ENCODE results near the gene FRAS1. TPM values are rescaled to one million over a fixed set of nuclear protein-coding genes. Genes with fewer than 3 reads are reported as not detected.

FRAS1 gene
- total RNA-seq, 1 donor from 2014 or later: 8.8 TPM

GRCh38 chr4:78414116-78414515 is 357.0 kb downstream of the FRAS1 start:
- H3K9me3 ChIP-seq: no peaks in the 10 kb centered on the region
- intact Hi-C loops (cut with DNase I): no loop called here
- no peak overlapping the region for H3K4me3 ChIP-seq
- DNase-seq (ENCODE audit: extremely low spot score in 2 of 2): no peak
- H3K27me3 ChIP-seq: no peaks in the 10 kb centered on the region
- no peaks in the 10 kb centered on the region for H3K4me1 ChIP-seq
- TF ChIP-seq POLR2AphosphoS5 (IDR thresholded peaks at IDR 0.05; ENCODE audit: insufficient read depth in 1 of 2, low read depth in 1 of 2) (no peak), CTCF (IDR thresholded peaks at IDR 0.05) (no peak), POLR2A (IDR thresholded peaks at IDR 0.05) (no peak)
- no peaks in the 10 kb centered on the region for H3K36me3 ChIP-seq
- H3K27ac ChIP-seq: no peak overlapping the region

- Histone ChIP-seq H3K4me3 (no peak overlapping the region), H3K9me3 (no peaks in the 10 kb centered on the region), H3K4me1 (no peaks in the 10 kb centered on the region), H3K36me3 (no peaks in the 10 kb centered on the region), H3K27me3 (no peaks in the 10 kb centered on the region), H3K27ac (no peak overlapping the region)
- no peak for DNase-seq (ENCODE audit: extremely low spot score in 2 of 2)
- TF ChIP-seq CTCF (IDR thresholded peaks at IDR 0.05): no peak
- TF ChIP-seq POLR2A (IDR thresholded peaks at IDR 0.05): no peak
- TF ChIP-seq POLR2AphosphoS5 (IDR thresholded peaks at IDR 0.05; ENCODE audit: insufficient read depth in 1 of 2, low read depth in 1 of 2): no peak
- intact Hi-C loops (cut with DNase I): no loop called here
These were observed 360.5 kb downstream of the FRAS1 start for GRCh38 chr4:78417603-78418002.

DNA sequence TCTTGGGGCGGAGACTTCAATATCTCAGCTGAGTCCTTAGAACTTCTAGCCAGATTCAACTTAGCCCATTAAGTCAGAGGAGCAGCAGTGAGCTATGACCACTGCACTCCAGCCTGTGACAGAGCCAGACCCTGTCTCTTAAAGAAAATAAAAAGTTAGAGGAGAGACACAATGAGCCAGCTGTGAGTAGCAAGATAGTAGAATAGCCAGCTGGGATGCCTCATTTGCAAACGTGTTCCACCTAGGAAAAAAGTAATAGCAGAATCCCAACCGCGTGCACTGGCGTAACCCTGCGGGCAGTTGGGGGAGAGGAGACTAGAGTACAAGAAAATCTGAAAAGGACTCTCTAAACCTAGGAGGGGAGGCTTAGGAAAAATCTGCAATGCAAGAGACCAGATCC is 361.3 kb downstream of the FRAS1 start:
- Histone ChIP-seq H3K4me3 (no peak overlapping the region), H3K9me3 (no peaks in the 10 kb centered on the region), H3K27me3 (no peaks in the 10 kb centered on the region), H3K27ac (no peak overlapping the region), H3K4me1 (no peaks in the 10 kb centered on the region), H3K36me3 (no peaks in the 10 kb centered on the region)
- TF ChIP-seq POLR2AphosphoS5 (IDR thresholded peaks at IDR 0.05; ENCODE audit: insufficient read depth in 1 of 2, low read depth in 1 of 2) (no peak), CTCF (IDR thresholded peaks at IDR 0.05) (no peak), POLR2A (IDR thresholded peaks at IDR 0.05) (no peak)
- intact Hi-C loops (cut with DNase I): no loop called here
- no peak for DNase-seq (ENCODE audit: extremely low spot score in 2 of 2)

DNA sequence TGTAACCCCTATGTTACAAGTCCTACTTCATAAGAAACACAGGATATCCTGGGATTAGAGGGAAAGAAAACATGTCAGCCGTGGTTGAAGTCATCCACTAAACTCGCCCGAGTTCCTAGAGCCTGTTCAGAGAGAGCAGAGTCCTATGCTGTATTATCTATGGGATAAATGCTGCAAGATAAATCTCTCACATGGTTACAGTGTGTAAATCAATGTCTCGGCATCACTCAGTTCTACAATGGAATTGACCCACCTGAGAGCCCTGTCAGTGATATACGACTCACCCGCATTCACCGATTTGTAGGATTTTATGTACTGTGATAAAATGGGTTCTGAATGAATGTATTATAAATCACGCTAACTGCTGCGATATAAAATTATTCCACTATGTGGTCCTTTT is 366.7 kb downstream of the FRAS1 start:
- no peaks in the 10 kb centered on the region for H3K9me3 ChIP-seq
- no peaks in the 10 kb centered on the region for H3K4me1 ChIP-seq
- DNase-seq (ENCODE audit: extremely low spot score in 2 of 2): no peak
- H3K36me3 ChIP-seq: no peaks in the 10 kb centered on the region
- no peak overlapping the region for H3K4me3 ChIP-seq
- TF ChIP-seq CTCF (IDR thresholded peaks at IDR 0.05) (no peak), POLR2AphosphoS5 (IDR thresholded peaks at IDR 0.05; ENCODE audit: insufficient read depth in 1 of 2, low read depth in 1 of 2) (no peak), POLR2A (IDR thresholded peaks at IDR 0.05) (no peak)
- H3K27me3 ChIP-seq: no peaks in the 10 kb centered on the region
- intact Hi-C loops (cut with DNase I): no loop called here
- H3K27ac ChIP-seq: no peak overlapping the region

DNA sequence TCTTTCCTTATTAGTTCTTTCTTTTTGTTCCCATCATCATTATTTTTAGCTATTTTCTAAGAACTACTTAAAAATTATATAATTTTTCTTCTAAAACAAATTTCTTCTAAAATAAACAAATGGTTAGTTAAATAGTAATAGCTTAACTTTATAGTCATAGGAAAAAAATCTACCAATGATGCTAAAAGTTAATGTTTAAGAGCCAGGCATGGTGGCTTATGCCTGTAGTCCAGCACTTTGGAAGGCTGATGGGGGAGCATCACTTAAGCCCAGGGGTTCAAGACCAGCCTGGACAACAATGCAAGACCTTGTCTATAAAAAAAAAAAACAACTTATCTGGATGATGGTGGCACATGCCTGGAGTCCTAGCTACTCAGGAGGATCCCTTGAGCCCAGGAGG is 367.3 kb downstream of the FRAS1 start:
- TF ChIP-seq POLR2AphosphoS5 (IDR thresholded peaks at IDR 0.05; ENCODE audit: insufficient read depth in 1 of 2, low read depth in 1 of 2) (no peak), POLR2A (IDR thresholded peaks at IDR 0.05) (no peak), CTCF (IDR thresholded peaks at IDR 0.05) (no peak)
- Histone ChIP-seq H3K4me1 (no peaks in the 10 kb centered on the region), H3K36me3 (no peaks in the 10 kb centered on the region), H3K9me3 (no peaks in the 10 kb centered on the region), H3K27me3 (no peaks in the 10 kb centered on the region), H3K27ac (no peak overlapping the region), H3K4me3 (no peak overlapping the region)
- DNase-seq (ENCODE audit: extremely low spot score in 2 of 2): no peak
- intact Hi-C loops (cut with DNase I): no loop called here

Data from vagina (tissue), 2 donors.